GM12878 (cell line): Measurements from ENCODE around the gene GPER1. TPM values are rescaled to one million over a fixed set of nuclear protein-coding genes. Genes with fewer than 3 reads are reported as not detected.

Source experiments
- ATAC-seq: fragments of 200-7000 bp; cut with Tn5 transposase; 3 replicates; pipeline ENCODE4 v1.9.1; 2020; ENCODE audit warnings: mild to moderate bottlenecking, moderate library complexity
- BruUV-seq: library from RNA; stranded (reverse); fragments of 400-500 nt; replicated peaks from 2 replicates; lab custom pipeline; 2021; lab: Mats Ljungman, UMichigan
- CTCF ChIA-PET: fragments of 300-600 bp; sonication (Branson Sonifier 250); formaldehyde crosslinking; extraction: SDS; loops from one replicate; lab custom pipeline; 2021; ENCODE audit warnings: inconsistent platforms; lab: Yijun Ruan, JAX
- POLR2A ChIA-PET: fragments of 350-600 bp; formaldehyde crosslinking; extraction: SDS; loops from one replicate; lab custom pipeline; 2021; ENCODE audit warnings: inconsistent platforms; lab: Charles Lee
- RAD21 ChIA-PET: fragments of 300-600 bp; sonication (Branson Sonifier 250); formaldehyde crosslinking; loops from one replicate; lab custom pipeline; 2023; ENCODE audit warnings: antibody characterized with exemption; ENCODE audit not compliant: unreplicated experiment; lab: Charles Lee
- SMC1A ChIA-PET: fragments of 300-600 bp; sonication (Branson Sonifier 250); formaldehyde crosslinking; loops from one replicate; lab custom pipeline; 2023; ENCODE audit not compliant: unreplicated experiment, uncharacterized antibody; lab: Charles Lee
- DNase-seq: peaks from one replicate; pipeline ENCODE4 v3.0.0-alpha.2; 2011; ENCODE audit warnings: low read depth, low spot score
- FAIRE-seq: peaks from 3 replicates; lab custom pipeline; 2011; peaks lifted over from hg19 to GRCh38; lab: Jason Lieb, UNC
- H2AFZ ChIP-seq: 2 replicates; pipeline ENCODE4 v1.6.0; 2011; ENCODE audit warnings: low read depth, low read length, control low read depth; ENCODE audit not compliant: control insufficient read depth
- H3K27ac ChIP-seq: 2 replicates; pipeline ENCODE4 v1.5.1; 2011; ENCODE audit warnings: control low read depth; ENCODE audit not compliant: control insufficient read depth, insufficient read depth
- H3K27me3 ChIP-seq, 2 experiments: replicated peaks in 1 of 2; 2 replicates each; pipeline versions ENCODE4 v1.6.0 to v1.6.1; 2011; ENCODE audit warnings: low read length in 1 of 2; ENCODE audit not compliant: control insufficient read depth in 2 of 2, insufficient read depth in 2 of 2
- H3K36me3 ChIP-seq, 2 experiments: 2 replicates each; pipeline ENCODE4 v1.5.1; 2011; ENCODE audit warnings: low read length in 1 of 2; ENCODE audit not compliant: control insufficient read depth in 2 of 2, insufficient read depth in 2 of 2
- H3K4me1 ChIP-seq: 2 replicates; pipeline ENCODE4 v1.6.1; 2011; ENCODE audit warnings: mild to moderate bottlenecking, low read length, moderate library complexity, mixed read lengths; ENCODE audit not compliant: control insufficient read depth, insufficient read depth
- H3K4me2 ChIP-seq: 2 replicates; pipeline ENCODE4 v1.6.0; 2011; ENCODE audit warnings: control low read depth; ENCODE audit not compliant: control insufficient read depth, insufficient read depth
- H3K4me3 ChIP-seq: fragments of 200-600 bp; sonication (generic); 2 replicates; pipeline ENCODE4 v1.5.1; 2016
- H3K79me2 ChIP-seq: 2 replicates; pipeline ENCODE4 v1.6.0; 2011; ENCODE audit warnings: low read length; ENCODE audit not compliant: control insufficient read depth, insufficient read depth
- H3K9ac ChIP-seq: 2 replicates; pipeline ENCODE4 v1.8.0; 2011; ENCODE audit warnings: low read length, control low read depth, mixed read lengths; ENCODE audit not compliant: control insufficient read depth, insufficient read depth
- H3K9me3 ChIP-seq: replicated peaks from 3 replicates; pipeline ENCODE4 v1.5.1; 2011; ENCODE audit warnings: mild to moderate bottlenecking, low read length; ENCODE audit not compliant: control insufficient read depth, insufficient read depth
- H4K20me1 ChIP-seq: 2 replicates; pipeline ENCODE4 v1.6.0; 2011; ENCODE audit not compliant: control insufficient read depth, insufficient read depth
- CEBPZ ChIP-seq: fragments of 150-350 bp; IDR thresholded peaks from 2 replicates; pipeline ENCODE4 v1.6.1; 2016; ENCODE audit warnings: low read depth, low read length
- EED ChIP-seq: sonication (generic); IDR thresholded peaks from 2 replicates; pipeline ENCODE4 v1.6.1; 2016; ENCODE audit warnings: antibody characterized with exemption, low read depth
- HDGF ChIP-seq: fragments of 450-650 bp; IDR thresholded peaks from 2 replicates; pipeline ENCODE4 v1.6.1; 2016; ENCODE audit warnings: antibody characterized with exemption
- HSF1 ChIP-seq: fragments of 150-350 bp; IDR thresholded peaks from 2 replicates; pipeline ENCODE4 v1.6.1; 2014; ENCODE audit warnings: mild to moderate bottlenecking, low read depth, low read length
- IKZF2 ChIP-seq, 2 experiments: fragments of 450-650 bp; IDR thresholded peaks; 2 replicates each; pipeline ENCODE4 v1.6.1; 2017; ENCODE audit warnings: mild to moderate bottlenecking in 2 of 2, moderate library complexity in 2 of 2
- MTA3 ChIP-seq: IDR thresholded peaks from 2 replicates; pipeline ENCODE4 v1.6.1; 2012; ENCODE audit warnings: low read length, inconsistent platforms, borderline replicate concordance
- PML ChIP-seq: IDR thresholded peaks from 2 replicates; pipeline ENCODE4 v1.6.1; 2012; ENCODE audit warnings: low read length, inconsistent platforms
- POLR2AphosphoS2 ChIP-seq: IDR thresholded peaks from 2 replicates; pipeline ENCODE4 v1.6.1; 2011; ENCODE audit warnings: low read depth, mild to moderate bottlenecking, low read length, improper control_type of control experiment, moderate library complexity
- RAD21 ChIP-seq: IDR thresholded peaks from 2 replicates; pipeline ENCODE4 v1.6.1; 2011; ENCODE audit warnings: mild to moderate bottlenecking, low read depth, low read length, moderate library complexity; ENCODE audit not compliant: insufficient read depth
- SIN3A ChIP-seq: IDR thresholded peaks from 2 replicates; pipeline ENCODE4 v1.6.1; 2012; ENCODE audit warnings: low read depth, low read length, improper control_type of control experiment
- SMC3 ChIP-seq: IDR thresholded peaks from 2 replicates; pipeline ENCODE4 v1.6.1; 2011; ENCODE audit warnings: low read length, improper control_type of control experiment, borderline replicate concordance
- SP1 ChIP-seq: IDR thresholded peaks from one replicate; pipeline ENCODE4 v1.6.1; 2011; ENCODE audit warnings: low read depth, low read length
- SRF ChIP-seq, 2 experiments: IDR thresholded peaks; 2 replicates each; pipeline ENCODE4 v1.6.1; 2011; ENCODE audit warnings: low read depth in 2 of 2, low read length in 2 of 2, mild to moderate bottlenecking in 1 of 2, moderate library complexity in 1 of 2
- TCF12 ChIP-seq: IDR thresholded peaks from 2 replicates; pipeline ENCODE4 v1.6.1; 2011; ENCODE audit warnings: low read depth, mild to moderate bottlenecking, low read length
- YY1 ChIP-seq: IDR thresholded peaks from 2 replicates; pipeline ENCODE4 v1.6.1; 2011; ENCODE audit warnings: low read depth, mild to moderate bottlenecking, low read length
- ZBTB40 ChIP-seq: fragments of 450-650 bp; IDR thresholded peaks from 2 replicates; pipeline ENCODE4 v1.6.1; 2016; ENCODE audit warnings: mild to moderate bottlenecking, moderate library complexity, borderline replicate concordance
- ZNF24 ChIP-seq: fragments of 450-650 bp; IDR thresholded peaks from 2 replicates; pipeline ENCODE4 v1.6.1; 2017; ENCODE audit warnings: antibody characterized with exemption, mild to moderate bottlenecking
- ZSCAN29 ChIP-seq: fragments of 450-650 bp; IDR thresholded peaks from 2 replicates; pipeline ENCODE4 v1.6.1; 2017; ENCODE audit warnings: mild to moderate bottlenecking, moderate library complexity
- WGBS: methylation state at CpG from one replicate; pipeline ENCODE4 v1.1.6; 2016; ENCODE audit warnings: low lambda C conversion rate; ENCODE audit not compliant: insufficient replicate concordance, insufficient coverage; ENCODE audit errors: missing lambda C conversion rate; 5-methylcytosine and 5-hydroxymethylcytosine counted together
- in situ Hi-C: fragments of 300-500 bp; cut with MboI; formaldehyde crosslinking; loops from 9 replicates; pipeline ENCODE4 v1.14.3; 2018; ENCODE audit warnings: mixed read lengths
- intact Hi-C: fragments of 100-400 bp; cut with micrococcal nuclease; formaldehyde crosslinking; loops from one replicate; pipeline ENCODE4 v1.14.2; 2022; ENCODE audit not compliant: unreplicated experiment
- polyA plus RNA-seq, 11 experiments: library from polyadenylated mRNA; depleted of rRNA in 4 of 11; unstranded in 6 of 11; stranded (reverse) in 5 of 11; fragments of >200 nt; fragmentation: Nextera tagmentation in 4 of 11; fragmentation: Illumina TruSeq in 1 of 11; extraction: Ambion mirVana in 4 of 11; extraction: Trizol in 1 of 11; gene quantifications; 1 replicate in 1 of 11; 2 replicates in 10 of 11; pipeline versions ENCODE4 v1.2.1 to v1.2.3, GENCODE V29; 2011 to 2016; ENCODE audit warnings: inconsistent platforms in 2 of 11, missing spikeins in 2 of 11, low read depth in 1 of 11
- total RNA-seq, 4 experiments: library from RNA; depleted of rRNA in 3 of 4; stranded (reverse); fragments of >200 nt in 3 of 4; fragmentation: Illumina TruSeq in 1 of 4; extraction: Trizol in 1 of 4; gene quantifications; 2 replicates each; pipeline versions ENCODE4 v1.2.1 to v1.2.3, GENCODE V29; 2013 to 2021

The GPER1 gene
- total and polyA plus RNA-seq, 10 of the 15 experiments (the other 5 are each of a cell fraction or from before 2014, with no cell fraction given) = 0.03 to 6.5 (median 2.6) TPM

- Histone ChIP-seq H3K27ac (no peak overlapping the region), H4K20me1 (no peaks in the 10 kb centered on the region), H3K4me3 (no peak overlapping the region), H3K36me3 (peaks cover 4 to 5% of the 10 kb centered on the region in 2 experiments; a peak in 3 of 4 replicates), H2AFZ (no peak overlapping the region), H3K9me3 (no peaks in the 10 kb centered on the region; the same call in 2 of the 3 replicates), H3K4me1 (peaks cover 32% of the 10 kb centered on the region), H3K79me2 (peaks cover 9% of the 10 kb centered on the region), H3K9ac (no peak overlapping the region), H3K4me2 (no peak overlapping the region), H3K27me3 (no peaks in the 10 kb centered on the region)
- in situ Hi-C loops = no loop called here
- FAIRE-seq = no peak
- ATAC-seq = no peak
- intact Hi-C loops = no loop called here
- ChIA-PET POLR2A (interaction anchor here (1.6 kb wide), 1 partner anchor 14 kb away, joined by 8 read pairs; the partner anchor contains the start of gene GPR146), CTCF (interaction anchor here (0.7 to 1.6 kb wide), 4 partner anchors 13 to 65 kb away, joined by 3 to 7 read pairs (median 4); no protein-coding TSS in a partner anchor), SMC1A (interaction anchor here (0.6 to 1.1 kb wide), 2 partner anchors 28 to 65 kb away, joined by 3 read pairs; no protein-coding TSS in a partner anchor), RAD21 (no interaction called here)
- TF ChIP-seq PML (no peak), ZSCAN29 (no peak), SIN3A (no peak), CEBPZ (no peak), RAD21 (no peak), TCF12 (no peak), SRF (IDR thresholded peaks at IDR 0.05; ENCODE audit: low read depth in 2 of 2, low read length in 2 of 2) (no peak), HDGF (no peak), ZNF24 (no peak), EED (no peak), IKZF2 (IDR thresholded peaks at IDR 0.05) (no peak), HSF1 (no peak), SP1 (no peak), POLR2AphosphoS2 (no peak), ZBTB40 (no peak), MTA3 (no peak), SMC3 (no peak), YY1 (no peak)
- BruUV-seq = no TSS peak
- WGBS = 89% methylated on average over 13 of the region's 13 CpGs
- no peak for DNase-seq
Observed at GRCh38 chr7:1058311-1058710, 29.6 kb upstream of the GPER1 start.
